HG02885 (cell line): ENCODE results near the gene DLGAP5.

Experiments
- ATAC-seq: cut with Tn5 transposase; IDR thresholded peaks from one replicate; pipeline ENCODE4 v1.9.1; 2021; ENCODE audit warnings: mild to moderate bottlenecking; ENCODE audit not compliant: unreplicated experiment, poor library complexity

The DLGAP5 gene

DNA sequence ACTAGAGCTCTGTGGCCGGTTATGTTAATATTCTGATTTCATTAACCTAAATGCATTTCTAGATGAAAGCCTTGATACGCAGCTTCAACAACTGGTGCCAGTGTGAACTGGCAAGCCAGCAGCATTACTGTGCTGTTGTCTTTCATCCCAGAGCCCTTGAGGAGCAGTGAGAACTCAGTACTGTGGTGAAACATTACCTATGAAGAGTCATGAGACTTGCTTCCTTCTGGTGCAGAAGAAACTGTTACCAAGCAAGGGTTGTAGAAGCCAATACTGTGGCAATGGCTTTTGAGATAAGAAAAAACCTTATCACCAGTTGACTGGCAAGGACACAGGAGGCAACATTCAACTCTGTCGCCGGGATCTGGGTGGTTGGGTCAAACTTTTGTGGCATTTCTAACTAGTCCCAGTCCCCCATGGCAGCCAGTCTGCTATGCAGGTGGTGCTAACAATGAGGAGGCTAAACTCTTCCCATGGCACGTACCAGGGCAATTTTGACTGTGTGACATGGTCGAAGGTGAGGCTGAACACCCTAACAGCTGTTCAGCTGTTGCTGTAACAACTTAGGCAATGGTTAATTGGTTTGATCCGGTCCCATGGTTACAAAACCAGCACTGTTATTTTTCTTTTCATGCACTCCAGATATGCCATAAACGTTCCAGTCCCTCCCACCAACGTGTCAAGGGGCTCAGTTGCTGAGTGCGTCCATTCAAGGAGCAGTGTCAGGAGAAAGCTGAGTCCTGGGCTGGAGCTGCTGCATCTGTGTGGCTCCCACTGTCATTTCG is 74.9 kb downstream of the DLGAP5 start:
- no peak for ATAC-seq

- ATAC-seq: no peak
Measured at GRCh38 chr14:55115861-55116245, 75.5 kb downstream of the DLGAP5 start.

GRCh38 chr14:55115460-55115859 is 75.9 kb downstream of the DLGAP5 start:
- ATAC-seq: no peak

GRCh38 chr14:55114720-55115119 is 76.7 kb downstream of the DLGAP5 start:
- no peak for ATAC-seq

DNA sequence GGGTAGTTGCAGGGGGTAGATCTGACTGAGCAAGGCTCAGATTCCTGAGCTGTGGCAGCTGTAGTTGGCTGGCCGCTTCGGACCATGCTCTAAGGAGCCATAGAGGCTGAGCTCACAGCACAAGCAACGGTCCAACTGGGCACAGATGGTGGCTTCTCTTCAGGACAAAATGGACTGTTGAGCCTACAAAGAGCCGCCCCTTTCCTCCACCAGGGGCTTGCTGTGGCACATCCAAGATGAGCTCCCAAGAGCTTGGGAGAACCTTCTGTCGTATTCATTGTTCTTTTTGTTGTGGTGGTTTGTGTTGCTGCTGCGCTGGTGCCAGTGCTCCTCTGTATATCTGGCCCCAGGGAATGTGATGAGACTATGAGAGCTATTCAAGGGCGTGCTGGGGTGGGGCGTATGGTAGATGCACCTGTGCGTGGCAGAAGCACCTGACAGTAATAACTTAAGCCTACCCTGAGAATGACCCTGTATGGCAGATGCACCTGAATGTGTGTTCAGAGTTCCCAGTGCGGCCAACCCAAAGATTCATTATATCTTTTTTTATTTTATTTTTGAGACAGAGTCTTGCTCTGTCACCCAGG is 80.2 kb downstream of the DLGAP5 start:
- ATAC-seq: no peak

- ATAC-seq: no peak
Measured at GRCh38 chr14:55109836-55110235, 81.5 kb downstream of the DLGAP5 start.

DNA sequence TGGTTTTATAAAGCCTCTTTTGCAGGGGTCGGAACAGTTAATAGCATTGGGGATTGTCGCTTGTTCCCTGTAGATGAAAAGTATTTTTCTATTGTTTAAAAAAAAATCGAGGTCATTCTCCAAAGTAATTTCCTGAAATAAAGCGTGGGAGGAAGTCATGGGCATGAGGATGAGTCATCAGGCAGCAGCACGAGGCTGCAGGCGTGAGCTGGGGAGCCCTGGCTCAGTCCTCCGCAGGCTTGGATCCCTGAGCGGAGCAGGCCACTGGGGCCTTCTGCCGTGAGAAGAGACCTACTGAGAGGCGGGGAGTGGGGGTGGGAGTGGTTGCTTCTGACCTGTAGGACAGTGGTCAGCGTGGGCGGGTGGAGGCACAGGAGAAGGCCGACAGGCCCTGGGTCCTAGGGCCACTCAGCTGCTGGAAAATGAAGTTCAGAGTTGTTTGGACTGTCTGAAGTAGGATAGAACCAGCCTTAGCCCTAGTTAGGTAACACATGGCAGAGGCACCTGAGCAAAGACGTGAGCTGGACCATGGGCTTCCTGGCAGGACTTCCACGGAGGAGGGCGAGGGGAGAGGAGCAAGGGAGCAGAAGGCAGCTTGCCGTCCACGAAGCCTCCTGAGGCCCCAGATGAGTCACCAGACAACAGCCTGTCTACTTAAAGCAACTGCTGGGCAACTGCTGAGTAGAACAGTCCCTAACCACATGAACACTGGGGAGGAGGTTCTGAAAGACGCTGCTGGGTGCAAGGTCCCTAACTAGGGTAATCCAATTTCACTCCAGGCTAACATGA is 83.4 kb downstream of the DLGAP5 start:
- peak; percentile 73 for ATAC-seq

DNA sequence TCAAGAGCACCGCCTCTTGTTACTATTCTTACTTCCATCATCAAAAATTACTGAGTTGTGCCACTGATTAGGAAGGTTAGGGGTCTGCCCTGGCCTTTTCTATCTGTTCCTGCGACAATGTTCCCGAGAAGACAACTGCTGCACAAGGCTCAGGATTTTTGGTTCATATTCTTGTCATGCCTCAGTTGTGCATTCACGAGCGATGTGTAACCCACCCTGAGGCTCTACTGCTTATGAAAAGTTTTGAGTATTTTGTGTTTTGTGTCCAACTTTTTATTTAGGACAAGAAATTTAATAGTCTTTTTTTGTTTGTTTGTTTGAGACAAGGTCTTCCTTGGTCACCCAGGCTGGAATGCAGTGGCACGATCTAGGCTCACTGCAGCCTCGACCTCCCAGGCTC is 85.4 kb downstream of the DLGAP5 start:
- ATAC-seq: no peak

- no peak for ATAC-seq
Measured at GRCh38 chr14:55103971-55104954, 87.1 kb downstream of the DLGAP5 start.

DNA sequence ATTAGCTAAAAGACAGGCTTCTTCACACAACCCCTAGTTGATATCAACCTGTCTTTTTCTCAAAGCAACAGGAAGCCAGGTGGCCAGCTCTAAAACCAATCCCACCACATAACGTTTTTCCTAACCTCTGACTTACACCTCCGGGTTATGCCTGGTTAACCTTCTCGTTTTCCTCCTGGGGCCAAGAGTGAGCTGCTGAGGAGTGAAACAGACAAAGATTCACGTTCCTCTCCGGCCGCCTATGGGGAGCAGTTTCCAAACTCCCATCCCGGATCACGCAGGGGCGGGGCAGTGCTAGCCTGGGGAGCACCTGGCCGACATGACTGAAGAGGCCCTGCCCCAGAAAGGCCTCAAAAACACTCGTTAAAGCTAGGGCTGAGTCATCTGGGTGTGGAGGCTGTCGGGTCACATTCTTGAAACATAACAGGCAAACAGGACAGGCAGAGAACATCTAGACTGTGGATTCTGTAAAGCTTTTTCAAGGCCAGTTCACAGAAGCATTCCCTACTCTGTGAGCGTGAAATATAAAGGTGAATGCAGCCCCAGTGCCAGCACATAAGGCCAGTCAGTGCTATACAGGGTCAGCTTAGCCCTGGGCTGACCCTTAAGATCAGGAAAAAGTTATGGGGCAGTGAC is 88.3 kb downstream of the DLGAP5 start:
- peak; percentile 36 for ATAC-seq

- ATAC-seq: peak; percentile 60
Measured at GRCh38 chr14:55102141-55102621, 89.2 kb downstream of the DLGAP5 start.

GRCh38 chr14:55101698-55102097 is 89.7 kb downstream of the DLGAP5 start:
- no peak for ATAC-seq

GRCh38 chr14:55099756-55100155 is 91.6 kb downstream of the DLGAP5 start:
- no peak for ATAC-seq

DNA sequence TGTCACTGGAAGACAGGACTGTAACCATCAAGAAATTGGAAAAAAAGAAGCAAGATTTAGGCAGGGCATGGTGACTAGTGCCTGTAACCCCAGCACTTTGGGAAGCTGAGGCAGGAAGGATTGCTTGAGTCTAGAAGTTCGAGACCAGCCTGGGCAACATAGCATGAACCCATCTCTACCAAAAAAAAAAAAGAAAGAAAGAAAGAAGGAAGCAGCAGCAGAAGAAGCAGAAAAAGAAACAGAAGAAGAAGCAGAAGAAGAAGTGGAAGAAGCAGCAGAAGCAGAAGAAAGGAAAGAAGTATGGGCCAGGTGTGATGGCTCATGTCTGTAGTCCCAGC is 92.9 kb downstream of the DLGAP5 start:
- no peak for ATAC-seq
